Eye (tissue), 1 donor: ENCODE measurements around the gene ACACA.

Source experiments
- DNase-seq: peaks from one replicate; pipeline ENCODE4 v3.0.0-alpha.2; 2015

The ACACA gene

DNA sequence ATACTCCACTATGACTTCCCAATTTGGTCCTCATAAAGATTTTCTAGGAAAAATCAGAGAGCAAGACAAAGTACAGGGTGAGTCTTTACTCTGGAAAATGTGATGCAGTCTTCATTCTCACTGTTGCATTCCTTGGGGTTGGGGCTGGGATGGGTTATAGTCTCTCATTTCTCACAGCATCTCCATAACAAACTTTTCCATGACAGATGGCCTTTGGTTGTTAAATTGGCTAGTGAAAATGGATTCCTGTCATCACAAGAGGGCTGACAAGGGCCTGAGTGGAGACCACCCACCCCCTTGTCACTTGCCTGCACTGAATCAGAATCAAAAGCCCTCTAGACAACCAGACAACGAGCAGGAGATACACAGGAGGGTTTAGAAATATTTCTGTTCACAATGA is 283.2 kb downstream of the ACACA start:
- DNase-seq, result peak; percentile 75

DNA sequence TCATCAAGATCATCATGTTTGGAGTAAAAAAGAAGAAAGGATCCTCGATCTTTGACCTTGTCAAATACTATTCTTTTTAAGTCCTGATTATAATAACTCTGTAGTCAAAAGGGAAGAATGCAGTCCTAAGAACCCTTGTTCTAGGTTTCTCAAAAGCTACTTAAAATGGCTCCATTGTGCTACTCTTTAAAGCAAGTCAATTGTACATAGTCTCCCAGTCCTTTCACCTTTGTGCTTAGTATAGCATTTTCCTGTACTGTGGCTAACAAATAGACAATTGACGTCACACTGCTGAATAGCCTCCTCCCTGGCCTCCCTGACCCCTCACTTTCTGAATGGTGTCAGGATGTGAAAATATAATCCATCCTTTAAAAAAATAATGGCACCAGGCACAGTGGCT is 285.0 kb downstream of the ACACA start:
- DNase-seq, result no peak

- DNase-seq, result no peak
Observed at GRCh38 chr17:37118366-37119137, 288.1 kb downstream of the ACACA start.

DNA sequence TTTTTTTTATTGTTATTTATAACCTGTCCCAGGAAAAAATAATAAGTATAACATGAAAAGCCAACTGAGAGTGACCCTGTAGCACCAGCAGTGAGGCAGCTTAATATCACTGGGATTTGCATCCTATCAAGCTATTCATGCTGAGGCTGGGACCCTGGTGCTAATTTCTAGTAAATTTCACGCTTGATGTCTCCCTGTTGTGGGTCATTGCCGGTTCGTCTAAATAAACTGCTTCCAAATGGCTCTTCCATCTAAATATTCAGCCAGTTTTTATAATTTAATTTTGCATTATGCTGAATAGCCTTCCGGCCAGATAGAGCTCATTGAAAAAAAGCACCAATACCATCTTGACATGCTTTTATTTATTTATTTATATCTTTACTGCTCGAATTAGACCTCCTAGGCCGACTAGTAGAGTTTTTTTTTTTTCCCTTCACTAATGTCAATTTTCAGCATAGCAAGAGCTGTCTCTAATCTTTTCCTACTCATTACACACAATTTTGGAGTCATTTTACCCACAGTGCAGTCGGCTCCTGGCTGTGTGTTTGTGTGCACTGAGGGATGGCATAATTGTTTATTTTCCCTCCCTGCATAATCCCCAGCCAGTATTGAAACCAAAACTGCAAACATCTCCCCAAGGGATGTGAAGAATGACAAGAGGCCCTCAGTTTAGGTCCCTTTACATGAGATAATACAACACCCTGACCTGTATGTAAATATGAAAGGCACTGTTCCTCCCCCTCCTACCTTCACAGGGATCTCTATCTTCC is 289.1 kb downstream of the ACACA start:
- DNase-seq, result peak; percentile 76

GRCh38 chr17:37116671-37117185 is 289.9 kb downstream of the ACACA start:
- DNase-seq, result peak; percentile 38

GRCh38 chr17:37111329-37111728 is 295.3 kb downstream of the ACACA start:
- peak; percentile 75 for DNase-seq

DNA sequence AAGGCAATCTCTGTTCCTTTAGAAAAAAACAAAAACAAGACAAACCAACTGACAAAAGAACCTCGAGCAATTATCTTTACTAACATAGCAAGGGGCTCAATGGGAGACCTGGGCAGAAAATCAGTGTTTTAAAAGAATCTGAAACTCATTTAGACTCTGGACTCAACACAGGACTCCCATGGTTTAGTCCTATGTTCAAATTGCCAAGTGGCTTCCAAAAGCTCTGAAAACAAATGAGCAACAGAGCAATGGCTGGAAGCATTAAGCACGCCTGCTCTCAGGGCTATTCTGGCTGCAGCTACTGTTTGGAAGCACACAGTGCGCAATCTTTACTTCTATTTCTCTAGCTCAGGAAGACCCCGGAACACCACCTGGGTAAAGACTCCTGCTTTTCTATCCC is 295.9 kb downstream of the ACACA start:
- no peak for DNase-seq

- peak; percentile 84 for DNase-seq
Observed at GRCh38 chr17:37109731-37110710, 296.6 kb downstream of the ACACA start.

DNA sequence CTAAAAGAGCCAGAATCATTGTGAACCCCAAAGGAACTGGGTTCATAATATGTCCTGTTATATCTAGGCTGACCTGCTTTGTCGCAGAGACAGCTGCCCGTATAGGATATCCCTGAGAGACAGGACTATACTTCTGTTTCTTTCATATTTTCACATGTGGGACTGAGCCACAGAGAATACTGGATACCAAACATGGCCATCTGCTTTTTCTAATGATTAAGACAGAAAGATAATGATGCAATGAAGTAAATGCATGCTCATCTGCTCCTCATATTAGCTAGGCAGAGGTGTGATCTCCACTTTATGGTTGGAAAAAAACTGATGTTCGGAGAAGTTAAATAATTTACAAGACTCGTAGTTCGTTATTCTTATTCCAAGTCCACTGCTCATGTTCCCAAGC is 297.5 kb downstream of the ACACA start:
- no peak for DNase-seq

- DNase-seq, result no peak
Observed at GRCh38 chr17:37107406-37108083, 299.1 kb downstream of the ACACA start.

GRCh38 chr17:37106049-37106448 is 300.6 kb downstream of the ACACA start:
- no peak for DNase-seq

DNA sequence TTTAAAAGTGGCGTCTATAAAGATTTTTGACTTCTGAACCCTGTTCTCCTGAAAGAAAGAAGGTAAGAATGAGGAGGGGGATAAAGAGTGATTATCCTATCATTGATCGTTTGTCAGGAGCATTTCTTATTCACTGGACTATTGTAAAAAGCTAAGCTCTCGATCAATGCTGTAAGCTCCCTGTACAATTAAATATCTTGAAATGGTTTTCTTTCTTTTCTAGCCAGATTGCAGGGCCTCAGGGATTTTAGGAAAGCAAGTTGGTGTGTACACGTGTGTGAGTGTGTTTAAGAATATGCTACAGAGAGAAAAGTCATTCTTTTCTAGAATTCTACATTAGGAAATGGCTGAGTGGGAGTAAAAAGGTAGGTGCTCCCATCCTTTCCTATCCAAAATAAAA is 303.4 kb downstream of the ACACA start:
- DNase-seq, result no peak

GRCh38 chr17:37101306-37101705 is 305.3 kb downstream of the ACACA start:
- no peak for DNase-seq

GRCh38 chr17:37100231-37100630 is 306.4 kb downstream of the ACACA start:
- no peak for DNase-seq

- DNase-seq, result no peak
Observed at GRCh38 chr17:37098910-37099664, 307.5 kb downstream of the ACACA start.

- no peak for DNase-seq
Observed at GRCh38 chr17:37098152-37098551, 308.5 kb downstream of the ACACA start.

- DNase-seq, result no peak
Observed at GRCh38 chr17:37097154-37097553, 309.5 kb downstream of the ACACA start.

GRCh38 chr17:37096071-37096470 is 310.6 kb downstream of the ACACA start:
- no peak for DNase-seq

DNA sequence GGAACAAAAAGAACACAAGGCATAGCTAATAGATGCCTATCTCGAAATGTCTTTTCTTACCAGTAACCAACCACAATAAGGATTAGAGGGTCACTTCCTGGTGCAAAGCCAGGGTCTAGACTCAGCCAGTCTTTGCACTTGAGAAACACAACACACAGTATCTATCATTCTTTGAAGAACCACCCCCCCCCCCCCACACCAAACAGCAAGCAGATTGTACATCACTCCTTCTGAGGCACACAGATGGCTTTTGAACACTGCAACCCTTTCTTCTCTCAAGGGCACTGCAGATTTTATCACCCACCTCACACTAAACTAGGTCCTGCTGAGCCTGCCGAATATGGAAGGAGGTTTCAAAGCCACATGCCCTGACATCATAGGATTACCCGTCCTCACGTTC is 312.2 kb downstream of the ACACA start:
- no peak for DNase-seq

DNA sequence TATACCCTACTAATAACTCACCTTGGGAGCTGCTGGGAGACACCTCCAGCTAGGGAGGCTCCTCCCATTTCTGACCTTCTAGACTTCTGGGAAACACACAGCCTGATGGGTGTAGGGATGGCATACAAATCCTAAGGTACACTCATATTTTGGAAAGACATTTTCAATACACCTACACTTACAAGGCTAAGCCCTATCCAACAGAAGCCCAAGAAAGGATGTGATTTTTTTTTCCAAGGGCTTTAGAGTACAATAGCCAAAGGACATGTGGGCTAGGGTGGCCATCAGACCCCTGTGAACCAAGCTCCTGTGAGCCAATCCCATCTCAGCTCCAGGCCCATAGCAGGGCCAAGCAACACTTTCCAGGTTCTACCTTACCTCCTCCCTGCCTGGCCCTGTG is 313.9 kb downstream of the ACACA start:
- no peak for DNase-seq

- no peak for DNase-seq
Observed at GRCh38 chr17:37092071-37092470, 314.6 kb downstream of the ACACA start.

- DNase-seq, result no peak
Observed at GRCh38 chr17:37090941-37091340, 315.7 kb downstream of the ACACA start.
